H1 (cell line): Measurements from ENCODE around the gene LIN28B. TPM values are rescaled to one million over a fixed set of nuclear protein-coding genes. Genes with fewer than 3 reads are reported as not detected.

ENCODE experiments used
- CTCF ChIA-PET: fragments of 300-600 bp; sonication (Branson Sonifier 250); formaldehyde crosslinking; loops from one replicate; lab custom pipeline; 2021; ENCODE audit not compliant: partially characterized antibody; lab: Charles Lee
- POLR2A ChIA-PET: fragments of 300-600 bp; sonication (Branson Sonifier 250); formaldehyde crosslinking; loops from one replicate; lab custom pipeline; 2021; ENCODE audit warnings: inconsistent platforms; ENCODE audit not compliant: partially characterized antibody; lab: Charles Lee
- DNase-seq, 2 experiments: peaks; one replicate each; pipeline versions ENCODE4 v3.0.0 to v3.0.0-alpha.2; 2010 to 2022; ENCODE audit warnings: low spot score in 2 of 2, low read depth in 1 of 2, mixed read lengths in 1 of 2
- FAIRE-seq: peaks from 2 replicates; lab custom pipeline; 2011; peaks lifted over from hg19 to GRCh38; lab: Jason Lieb, UNC
- H2AFZ ChIP-seq: 2 replicates; pipeline ENCODE4 v1.8.1; 2012; ENCODE audit warnings: low read length, inconsistent platforms
- H2AK5ac ChIP-seq: 2 replicates; pipeline ENCODE4 v1.6.1; 2013; ENCODE audit warnings: low read depth, low read length
- H2BK120ac ChIP-seq: replicated peaks from 2 replicates; pipeline ENCODE3; 2013; ENCODE audit warnings: low read depth, low read length, inconsistent platforms
- H2BK12ac ChIP-seq: 2 replicates; pipeline ENCODE4 v1.6.1; 2013; ENCODE audit warnings: low read depth, low read length
- H2BK15ac ChIP-seq: 2 replicates; pipeline ENCODE4 v1.6.1; 2013; ENCODE audit warnings: low read length
- H2BK20ac ChIP-seq: 2 replicates; pipeline ENCODE4 v1.6.1; 2013; ENCODE audit warnings: low read length
- H2BK5ac ChIP-seq: 2 replicates; pipeline ENCODE4 v1.6.1; 2013; ENCODE audit warnings: low read depth, low read length
- H3K14ac ChIP-seq: 2 replicates; pipeline ENCODE4 v1.6.1; 2013; ENCODE audit warnings: inconsistent platforms; ENCODE audit not compliant: insufficient read length
- H3K18ac ChIP-seq: 2 replicates; pipeline ENCODE4 v1.6.1; 2013; ENCODE audit warnings: low read length; ENCODE audit errors: extremely low read depth
- H3K23ac ChIP-seq: 2 replicates; pipeline ENCODE4 v1.6.1; 2013; ENCODE audit warnings: inconsistent platforms; ENCODE audit not compliant: insufficient read length
- H3K23me2 ChIP-seq: 2 replicates; pipeline ENCODE4 v1.6.1; 2013; ENCODE audit warnings: low read depth, low read length
- H3K27ac ChIP-seq: 2 replicates; pipeline ENCODE4 v1.6.1; 2011; ENCODE audit warnings: low read depth, low read length, inconsistent platforms
- H3K27me3 ChIP-seq, 4 experiments: replicated peaks in 1 of 4; 1 replicate in 1 of 4; 2 replicates in 3 of 4; pipeline versions ENCODE4 v1.6.1 to v1.8.1; 2011 to 2013; ENCODE audit warnings: low read length in 3 of 4, mild to moderate bottlenecking in 3 of 4, inconsistent platforms in 2 of 4, mixed read lengths in 2 of 4, moderate library complexity in 1 of 4; ENCODE audit not compliant: control insufficient read depth in 3 of 4, insufficient read depth in 3 of 4; ENCODE audit errors: extremely low read depth in 1 of 4
- H3K36me3 ChIP-seq, 4 experiments: 2 replicates each; pipeline versions ENCODE4 v1.6.1 to v1.8.1; 2011 to 2013; ENCODE audit warnings: mild to moderate bottlenecking in 4 of 4, low read length in 3 of 4, moderate library complexity in 2 of 4, control low read depth in 1 of 4, inconsistent platforms in 1 of 4; ENCODE audit not compliant: insufficient read depth in 4 of 4, control insufficient read depth in 2 of 4
- H3K4ac ChIP-seq: replicated peaks from 2 replicates; pipeline ENCODE3; 2013; ENCODE audit warnings: low read length, low read depth, mixed read lengths, inconsistent platforms; ENCODE audit not compliant: insufficient read length
- H3K4me1 ChIP-seq, 4 experiments: replicated peaks in 1 of 4; 1 replicate in 1 of 4; 2 replicates in 3 of 4; pipeline versions ENCODE4 v1.6.1 to v1.8.1; 2011 to 2013; ENCODE audit warnings: low read length in 3 of 4, inconsistent platforms in 2 of 4, mixed read lengths in 1 of 4; ENCODE audit not compliant: insufficient read depth in 4 of 4, control insufficient read depth in 3 of 4
- H3K4me2 ChIP-seq, 2 experiments: 2 replicates each; pipeline versions ENCODE4 v1.6.1 to v1.8.1; 2011 to 2013; ENCODE audit warnings: low read depth in 2 of 2, low read length in 2 of 2, control low read depth in 1 of 2, inconsistent platforms in 1 of 2, mild to moderate bottlenecking in 1 of 2; ENCODE audit not compliant: insufficient read depth in 1 of 2
- H3K4me3 ChIP-seq, 4 experiments: fragments of 200-600, 300-600 bp in 1 of 4; sonication (generic), shearing (Covaris generic), sonication (Bioruptor Twin) in 1 of 4; 2 replicates each; pipeline versions ENCODE4 v1.5.1 to v1.8.1; 2011 to 2016; ENCODE audit warnings: low read length in 4 of 4, low read depth in 3 of 4, control low read depth in 2 of 4, inconsistent platforms in 2 of 4, mild to moderate bottlenecking in 2 of 4, mixed read lengths in 1 of 4, moderate library complexity in 1 of 4; ENCODE audit not compliant: insufficient read depth in 2 of 4; ENCODE audit errors: extremely low read depth in 1 of 4
- H3K56ac ChIP-seq: replicated peaks from 2 replicates; pipeline ENCODE3; 2013; ENCODE audit warnings: low read depth, mild to moderate bottlenecking, mixed read lengths, low read length, inconsistent platforms; ENCODE audit not compliant: insufficient read length
- H3K79me1 ChIP-seq: 2 replicates; pipeline ENCODE4 v1.6.1; 2013; ENCODE audit warnings: low read depth, low read length, control low read depth
- H3K79me2 ChIP-seq, 2 experiments: 2 replicates each; pipeline versions ENCODE4 v1.6.1 to v1.8.1; 2012 to 2013; ENCODE audit warnings: low read length in 2 of 2, mild to moderate bottlenecking in 2 of 2, inconsistent platforms in 1 of 2; ENCODE audit not compliant: insufficient read depth in 2 of 2, control insufficient read depth in 1 of 2
- H3K9ac ChIP-seq, 4 experiments: replicated peaks in 1 of 4; 1 replicate in 1 of 4; 2 replicates in 3 of 4; pipeline versions ENCODE4 v1.6.1 to v1.8.1; 2011 to 2013; ENCODE audit warnings: low read depth in 3 of 4, low read length in 3 of 4, control low read depth in 2 of 4, mild to moderate bottlenecking in 2 of 4, moderate library complexity in 2 of 4, inconsistent platforms in 1 of 4; ENCODE audit errors: extremely low read depth in 1 of 4
- H3K9me3 ChIP-seq, 2 experiments: 2 replicates each; pipeline versions ENCODE4 v1.6.1 to v1.8.1; 2012 to 2013; ENCODE audit warnings: mild to moderate bottlenecking in 2 of 2, moderate library complexity in 2 of 2, control low read depth in 1 of 2, inconsistent platforms in 1 of 2, low read depth in 1 of 2, low read length in 1 of 2, mixed read lengths in 1 of 2; ENCODE audit not compliant: insufficient read depth in 2 of 2
- H4K20me1 ChIP-seq, 2 experiments: replicated peaks in 1 of 2; 2 replicates each; pipeline versions ENCODE3 to v1.8.1; 2011 to 2013; ENCODE audit warnings: inconsistent platforms in 2 of 2, low read length in 2 of 2, mild to moderate bottlenecking in 1 of 2; ENCODE audit not compliant: insufficient read depth in 2 of 2, control insufficient read depth in 1 of 2
- H4K5ac ChIP-seq: 2 replicates; pipeline ENCODE4 v1.6.1; 2013; ENCODE audit warnings: low read length, low read depth, mixed read lengths, inconsistent platforms; ENCODE audit not compliant: insufficient read length
- H4K8ac ChIP-seq: 2 replicates; pipeline ENCODE4 v1.8.0; 2013; ENCODE audit warnings: mild to moderate bottlenecking, moderate library complexity, low read length, inconsistent platforms; ENCODE audit not compliant: insufficient read depth; ENCODE audit errors: extremely low read depth
- H4K91ac ChIP-seq: replicated peaks from 2 replicates; pipeline ENCODE3; 2013; ENCODE audit warnings: low read length, mixed read lengths, inconsistent platforms; ENCODE audit not compliant: insufficient read length
- NRF1 ChIP-seq: IDR thresholded peaks from 2 replicates; pipeline ENCODE4 v1.6.1; 2011; ENCODE audit warnings: mild to moderate bottlenecking, low read depth, low read length, improper control_type of control experiment
- POLR2AphosphoS5 ChIP-seq: IDR thresholded peaks from 2 replicates; pipeline ENCODE4 v1.6.1; 2011; ENCODE audit warnings: low read depth, low read length
- WGBS, 2 experiments: shearing (Covaris generic) in 1 of 2; methylation state at CpG; one replicate each; pipeline versions ENCODE4 v1.1.6 to v1.1.7; 2013 to 2015; ENCODE audit warnings: low lambda C conversion rate in 2 of 2, mixed read lengths in 2 of 2, inconsistent platforms in 1 of 2, low coverage in 1 of 2, missing lambda C conversion rate in 1 of 2; ENCODE audit not compliant: insufficient replicate concordance in 2 of 2, insufficient coverage in 1 of 2, insufficient read length in 1 of 2; ENCODE audit errors: extremely low coverage in 1 of 2, missing lambda C conversion rate in 1 of 2; 5-methylcytosine and 5-hydroxymethylcytosine counted together
- polyA plus RNA-seq, 7 experiments: library from polyadenylated mRNA; depleted of rRNA in 3 of 7; stranded (reverse) in 5 of 7; unstranded in 2 of 7; fragments of >200 nt in 5 of 7; fragments of 200-250 nt in 2 of 7; gene quantifications; 1 replicate in 5 of 7; 2 replicates in 1 of 7; 4 replicates in 1 of 7; pipeline versions ENCODE4 v1.2.1 to v1.2.3, GENCODE V29; 2011 to 2013; ENCODE audit warnings: missing spikeins in 2 of 7, mixed read lengths in 2 of 7
- total RNA-seq: library from RNA; stranded (reverse); fragmentation: NEBNext Ultra II Directional; extraction: Animal tissue kit (Norgen Biotek cat#: 25700); gene quantifications from 2 replicates; pipeline ENCODE4 v1.2.1, GENCODE V29; 2021

The LIN28B gene
- total and polyA plus RNA-seq, 2 of the 8 experiments (the other 6 are each of a cell fraction or from before 2014, with no cell fraction given) = 27.4 to 94.7 TPM

DNA sequence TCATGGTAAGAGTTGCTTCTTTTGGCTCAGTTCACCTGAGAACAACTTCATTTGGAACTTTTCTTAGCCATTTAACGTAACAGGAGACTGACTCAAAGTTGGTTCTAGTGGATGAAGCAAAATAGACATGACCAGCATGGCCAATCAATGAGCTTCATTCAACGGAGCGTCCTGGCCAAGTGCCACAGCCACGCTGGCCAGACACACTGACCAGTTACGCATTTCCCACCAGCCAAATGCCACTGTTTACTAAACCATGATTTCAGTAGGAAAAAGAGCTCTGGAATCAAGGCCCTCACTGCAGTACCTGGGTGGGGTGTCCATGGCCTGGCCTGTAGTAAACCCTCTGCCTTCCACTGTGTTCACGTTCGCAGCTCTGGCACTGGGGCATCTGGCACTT lies 142.5 kb downstream of the LIN28B start:
- Histone ChIP-seq H3K36me3 (no peaks in the 10 kb centered on the region), H3K18ac (no peak overlapping the region), H3K27me3 (no peaks in the 10 kb centered on the region), H2BK120ac (no peak overlapping the region), H4K91ac (no peak overlapping the region), H4K20me1 (no peaks in the 10 kb centered on the region), H3K14ac (no peak overlapping the region), H2AFZ (no peak overlapping the region), H2AK5ac (no peak overlapping the region), H2BK12ac (no peak overlapping the region), H3K9ac (no peak overlapping the region), H3K56ac (no peak overlapping the region), H3K4me3 (no peak overlapping the region), H2BK20ac (no peak overlapping the region), H4K5ac (no peak overlapping the region), H3K23me2 (no peaks in the 10 kb centered on the region), H3K79me2 (no peaks in the 10 kb centered on the region), H2BK5ac (no peak overlapping the region), H3K4me2 (no peak overlapping the region), H3K23ac (no peak overlapping the region), H3K27ac (no peak overlapping the region; the same call in 1 of the 2 replicates), H4K8ac (no peak overlapping the region), H3K4ac (no peak overlapping the region), H3K4me1 (no peaks in the 10 kb centered on the region), H3K79me1 (no peaks in the 10 kb centered on the region), H3K9me3 (no peaks in the 10 kb centered on the region), H2BK15ac (no peak overlapping the region)
- WGBS, 2 experiments = 85% methylated on average over 7 of the region's 7 CpGs; no CpG with 5 or more reads in 1 of the 2 experiments
- FAIRE-seq (no peak), DNase-seq (no peak)
- POLR2A ChIA-PET = interaction anchor here (1.0 kb wide), 1 partner anchor 303 kb away, joined by 3 read pairs; the partner anchor contains the start of gene PREP
- CTCF ChIA-PET = interaction anchor here (1.9 to 4.5 kb wide), 5 partner anchors 9 to 64 kb away, joined by 5 to 29 read pairs (median 5); no protein-coding TSS in a partner anchor
- TF ChIP-seq NRF1 (no peak), POLR2AphosphoS5 (no peak)
